ENCODE data around the gene ATRIP.

GRCh38 chr3:48459773-48460516 is 13.4 kb downstream of the ATRIP start:
- TF ChIP-seq, protein P1, sequence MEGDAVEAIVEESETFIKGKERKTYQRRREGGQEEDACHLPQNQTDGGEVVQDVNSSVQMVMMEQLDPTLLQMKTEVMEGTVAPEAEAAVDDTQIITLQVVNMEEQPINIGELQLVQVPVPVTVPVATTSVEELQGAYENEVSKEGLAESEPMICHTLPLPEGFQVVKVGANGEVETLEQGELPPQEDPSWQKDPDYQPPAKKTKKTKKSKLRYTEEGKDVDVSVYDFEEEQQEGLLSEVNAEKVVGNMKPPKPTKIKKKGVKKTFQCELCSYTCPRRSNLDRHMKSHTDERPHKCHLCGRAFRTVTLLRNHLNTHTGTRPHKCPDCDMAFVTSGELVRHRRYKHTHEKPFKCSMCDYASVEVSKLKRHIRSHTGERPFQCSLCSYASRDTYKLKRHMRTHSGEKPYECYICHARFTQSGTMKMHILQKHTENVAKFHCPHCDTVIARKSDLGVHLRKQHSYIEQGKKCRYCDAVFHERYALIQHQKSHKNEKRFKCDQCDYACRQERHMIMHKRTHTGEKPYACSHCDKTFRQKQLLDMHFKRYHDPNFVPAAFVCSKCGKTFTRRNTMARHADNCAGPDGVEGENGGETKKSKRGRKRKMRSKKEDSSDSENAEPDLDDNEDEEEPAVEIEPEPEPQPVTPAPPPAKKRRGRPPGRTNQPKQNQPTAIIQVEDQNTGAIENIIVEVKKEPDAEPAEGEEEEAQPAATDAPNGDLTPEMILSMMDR (conservative IDR thresholded peaks at IDR 0.05), result no peak
- TF ChIP-seq ZFX (IDR thresholded peaks at IDR 0.05), result no peak

Data from C4-2B (cell line).